ENCODE data around the gene PPP2R3B.
"Not testable (repeated sequence)": the region's sequence is repeated elsewhere in the genome, so short reads cannot be mapped to it uniquely, and the experiment has no call there.

PPP2R3B gene

GRCh38 chrX:387729-388128 is 1.0 kb upstream of the PPP2R3B start:
- H3K4me3 ChIP-seq (ENCODE audit: low read length), result peak overlapping the region; percentile 64
- no peak for TF ChIP-seq CTCF (conservative IDR thresholded peaks at IDR 0.05; ENCODE audit: low read length)
- no peak for DNase-seq (ENCODE audit: low read depth)

GRCh38 chrX:386239-386767 is 404 bp downstream of the PPP2R3B start:
- H3K4me3 ChIP-seq (ENCODE audit: low read length), result peak overlapping the region; percentile 83
- no peak for TF ChIP-seq CTCF (conservative IDR thresholded peaks at IDR 0.05; ENCODE audit: low read length)
- no peak for DNase-seq (ENCODE audit: low read depth)

GRCh38 chrX:385736-386135 is 971 bp downstream of the PPP2R3B start:
- H3K4me3 ChIP-seq (ENCODE audit: low read length), result peak overlapping the region; percentile 83
- not testable (repeated sequence) for DNase-seq (ENCODE audit: low read depth)

- no peak overlapping the region for H3K4me3 ChIP-seq (ENCODE audit: low read length)
- TF ChIP-seq CTCF (conservative IDR thresholded peaks at IDR 0.05; ENCODE audit: low read length), result no peak
- no peak for DNase-seq (ENCODE audit: low read depth)
These were observed 1.8 kb downstream of the PPP2R3B start for GRCh38 chrX:384861-385260.

- DNase-seq (ENCODE audit: low read depth), result no peak
- no peak for TF ChIP-seq CTCF (conservative IDR thresholded peaks at IDR 0.05; ENCODE audit: low read length)
- no peak overlapping the region for H3K4me3 ChIP-seq (ENCODE audit: low read length)
These were observed 8.3 kb downstream of the PPP2R3B start for GRCh38 chrX:378443-378842.

- not testable (repeated sequence) for H3K4me3 ChIP-seq (ENCODE audit: low read length); DNase-seq (ENCODE audit: low read depth)
These were observed 10.5 kb downstream of the PPP2R3B start for GRCh38 chrX:376206-376605.

GRCh38 chrX:375181-376036 is 11.3 kb downstream of the PPP2R3B start:
- no peak for TF ChIP-seq CTCF (conservative IDR thresholded peaks at IDR 0.05; ENCODE audit: low read length)
- H3K4me3 ChIP-seq (ENCODE audit: low read length), result no peak overlapping the region
- no peak for DNase-seq (ENCODE audit: low read depth)

GRCh38 chrX:374596-374995 is 12.1 kb downstream of the PPP2R3B start:
- peak overlapping the region; percentile 57 for H3K4me3 ChIP-seq (ENCODE audit: low read length)
- peak; percentile 4 for DNase-seq (ENCODE audit: low read depth)
- no peak for TF ChIP-seq CTCF (conservative IDR thresholded peaks at IDR 0.05; ENCODE audit: low read length)
